ENCODE data around the gene ZCCHC2. TPM values are rescaled to one million over a fixed set of nuclear protein-coding genes. Genes with fewer than 3 reads are reported as not detected.

The ZCCHC2 gene
- total RNA-seq, 2 donors from 2014 or later, result 19.0 to 24.1 TPM

DNA sequence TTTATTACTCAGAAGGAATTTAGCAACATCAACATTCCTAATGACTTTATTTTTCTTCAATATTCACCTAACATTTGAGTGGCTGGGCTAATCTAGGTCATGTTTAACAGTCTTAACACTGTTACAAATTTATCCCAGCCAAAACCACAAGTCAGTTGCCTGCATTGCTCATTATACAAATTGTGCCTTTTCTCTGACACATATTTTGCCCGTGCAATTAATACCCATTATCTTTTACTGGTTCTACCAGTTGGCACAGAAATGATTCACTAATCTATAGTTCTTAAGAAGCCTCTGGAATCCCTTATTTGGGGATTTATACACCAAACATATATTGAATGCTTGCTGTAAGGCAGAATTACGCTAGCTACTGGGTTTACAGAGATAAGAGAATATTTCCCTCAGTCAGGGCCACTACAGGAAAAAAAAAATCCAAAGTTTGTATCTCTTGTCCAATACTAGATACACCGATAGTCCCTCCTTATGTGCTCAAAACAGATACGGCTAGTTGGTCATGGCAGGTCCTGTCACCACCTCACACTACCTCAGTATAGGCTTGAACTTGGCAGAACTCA lies 46.3 kb downstream of the ZCCHC2 start:
- intact Hi-C loops (cut with DNase I), result loop anchor here in 1 of 2 donors (5.0 kb wide), 1 partner anchor 142 kb away; no protein-coding TSS in a partner anchor
- no peak for ATAC-seq
- no peak for DNase-seq

DNA sequence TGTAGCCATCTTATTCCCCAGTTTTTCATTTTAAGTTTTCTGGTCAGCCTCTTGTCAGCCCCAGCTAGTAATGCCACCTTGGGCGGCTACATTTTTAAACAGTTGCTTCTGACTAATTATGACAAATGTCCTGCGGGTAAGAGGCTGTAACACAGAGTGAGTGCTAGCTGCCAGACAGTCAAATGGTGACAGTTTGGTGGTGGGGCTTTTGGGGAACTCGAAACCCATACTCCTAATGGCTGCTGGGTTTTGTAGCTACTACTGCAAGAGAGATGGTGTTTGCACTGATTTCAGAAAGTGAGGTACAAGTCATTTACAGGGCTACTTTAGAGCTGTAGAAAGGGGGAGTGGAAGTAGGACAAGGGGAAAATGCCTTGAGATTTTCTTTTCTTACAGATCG lies 48.2 kb downstream of the ZCCHC2 start:
- intact Hi-C loops (cut with DNase I), result no loop called here

DNA sequence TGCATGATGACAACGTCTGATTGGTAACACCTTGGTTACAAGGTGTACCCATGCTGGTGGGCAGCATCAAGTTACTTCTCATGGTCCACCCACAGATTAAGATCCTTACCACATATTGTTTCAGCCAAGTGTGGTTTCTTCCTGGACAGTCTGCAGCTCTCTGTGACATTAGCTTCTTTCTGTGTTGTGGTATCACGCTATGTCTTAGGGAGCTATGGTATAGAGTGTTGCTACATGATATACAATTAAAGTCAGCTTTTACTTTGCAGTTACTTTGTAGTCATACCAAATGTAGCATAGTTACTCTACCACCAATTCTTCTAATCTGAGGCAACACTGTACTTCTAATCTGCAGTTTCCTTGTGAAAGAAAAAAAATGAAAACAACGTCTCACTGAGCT lies 48.8 kb downstream of the ZCCHC2 start:
- ATAC-seq, result no peak
- intact Hi-C loops (cut with DNase I), result no loop called here
- no peak for DNase-seq

More for the DNA sequence above, 48.2 kb downstream of the ZCCHC2 start:
- DNase-seq (no peak), ATAC-seq (no peak)

DNA sequence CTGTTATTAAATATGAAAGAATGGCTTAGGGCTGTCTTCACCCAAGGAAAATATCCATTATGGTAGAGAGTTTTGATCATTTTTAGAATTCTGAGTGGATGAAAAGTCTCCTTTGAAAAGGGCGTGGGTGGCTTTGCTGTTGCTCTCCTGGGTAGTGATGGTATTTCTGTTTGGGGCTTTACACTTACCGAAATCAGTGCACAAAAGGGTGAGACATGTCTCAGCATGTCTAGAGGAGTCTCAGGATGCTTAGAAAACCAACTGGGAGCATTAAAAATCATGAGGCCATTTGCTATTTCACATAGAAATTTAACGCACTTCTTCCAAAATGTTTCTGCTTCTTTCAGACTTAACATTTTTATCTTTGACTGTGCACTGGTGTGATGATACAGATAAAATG lies 49.6 kb downstream of the ZCCHC2 start:
- ATAC-seq, result no peak
- intact Hi-C loops (cut with DNase I), result no loop called here
- DNase-seq, result no peak

DNA sequence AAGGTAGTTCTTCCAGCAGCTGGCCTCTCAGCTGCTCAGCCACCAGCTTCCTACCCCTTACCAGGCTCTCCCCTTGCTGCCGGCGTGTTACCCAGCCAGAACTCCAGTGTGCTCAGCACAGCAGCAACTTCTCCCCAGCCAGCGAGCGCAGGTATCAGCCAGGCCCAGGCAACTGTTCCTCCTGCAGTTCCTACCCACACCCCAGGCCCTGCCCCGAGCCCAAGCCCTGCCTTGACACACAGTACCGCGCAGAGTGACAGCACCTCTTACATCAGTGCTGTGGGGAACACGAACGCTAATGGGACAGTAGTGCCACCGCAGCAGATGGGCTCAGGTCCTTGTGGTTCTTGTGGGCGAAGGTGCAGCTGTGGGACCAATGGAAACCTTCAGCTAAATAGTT lies 52.0 kb downstream of the ZCCHC2 start:
- intact Hi-C loops (cut with DNase I), result no loop called here
- no peak for ATAC-seq

DNA sequence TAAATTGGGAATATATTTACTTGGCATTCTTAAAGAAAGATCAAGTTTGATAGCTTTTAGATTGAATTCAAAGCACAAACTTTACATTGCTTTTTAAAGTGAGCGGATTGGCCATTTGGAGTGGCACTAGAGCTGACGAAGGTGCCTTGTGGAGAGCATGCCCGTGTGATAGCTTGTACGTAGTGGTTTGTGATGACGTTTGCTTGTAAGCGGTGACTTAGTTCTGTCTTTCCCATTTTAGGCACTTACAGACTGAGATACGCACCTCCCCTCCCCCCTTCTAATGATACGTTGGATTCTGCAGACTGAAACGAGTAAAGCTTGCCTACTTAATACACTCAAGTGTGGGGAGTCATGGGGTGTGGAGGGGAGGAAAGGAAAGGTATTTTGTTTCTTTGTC lies 53.4 kb downstream of the ZCCHC2 start:
- intact Hi-C loops (cut with DNase I), result no loop called here
- ATAC-seq, result no peak
- no peak for DNase-seq

More for the DNA sequence above, 52.0 kb downstream of the ZCCHC2 start:
- DNase-seq, result no peak

DNA sequence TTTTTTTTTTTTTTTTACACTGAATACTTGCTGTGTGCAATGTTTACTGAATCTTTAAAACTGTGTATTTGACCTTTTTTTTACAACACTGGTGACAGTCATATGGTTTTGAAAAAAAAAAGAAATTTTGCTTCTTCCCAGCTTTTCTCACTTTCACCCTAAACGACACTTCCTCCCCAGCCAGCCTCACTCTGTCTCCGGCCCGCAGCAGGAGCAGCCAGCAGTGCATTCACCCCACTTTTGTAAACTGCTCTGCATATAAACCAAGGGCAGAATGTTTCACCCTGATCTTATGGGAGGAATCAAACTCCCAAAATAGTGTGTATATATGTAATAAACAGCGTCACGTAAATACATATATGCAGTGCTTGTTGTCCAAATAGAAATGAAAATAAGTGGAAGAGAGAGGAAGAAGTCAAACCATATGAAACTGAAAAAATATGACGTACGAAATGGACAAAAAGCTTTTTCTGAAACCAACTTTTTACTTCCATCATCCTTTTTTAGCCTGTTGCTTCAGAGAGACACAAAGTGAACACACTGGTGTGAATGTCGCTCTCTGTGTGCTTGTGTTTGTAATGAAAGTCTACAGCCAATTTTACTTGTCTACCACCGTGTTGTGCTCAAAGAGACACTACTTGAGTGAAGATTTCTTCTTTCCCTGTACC lies 54.2 kb downstream of the ZCCHC2 start:
- DNase-seq (no peak), ATAC-seq (peak in 1 of 2 donors; percentile 34)
- intact Hi-C loops (cut with DNase I), result no loop called here

DNA sequence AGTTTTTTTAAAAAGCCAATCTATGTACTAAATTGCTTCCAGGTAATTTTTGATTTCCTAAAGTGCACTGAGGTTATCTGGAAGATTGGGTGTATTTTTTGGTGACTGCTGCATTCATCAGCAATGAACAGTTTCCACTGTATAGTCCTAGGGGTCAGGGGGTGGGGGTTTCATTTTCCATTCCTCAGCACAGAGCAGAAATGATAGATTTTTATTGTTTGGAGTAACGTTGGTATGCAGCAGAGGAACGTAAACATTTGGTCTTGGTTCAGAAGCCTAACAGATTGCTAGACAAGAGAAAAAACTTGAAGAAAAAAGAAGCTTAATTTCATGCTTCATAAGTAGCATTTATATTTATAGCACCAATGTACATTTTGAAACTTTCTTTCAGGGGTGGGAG lies 54.9 kb downstream of the ZCCHC2 start:
- intact Hi-C loops (cut with DNase I), result no loop called here
- ATAC-seq, result no peak
- no peak for DNase-seq

DNA sequence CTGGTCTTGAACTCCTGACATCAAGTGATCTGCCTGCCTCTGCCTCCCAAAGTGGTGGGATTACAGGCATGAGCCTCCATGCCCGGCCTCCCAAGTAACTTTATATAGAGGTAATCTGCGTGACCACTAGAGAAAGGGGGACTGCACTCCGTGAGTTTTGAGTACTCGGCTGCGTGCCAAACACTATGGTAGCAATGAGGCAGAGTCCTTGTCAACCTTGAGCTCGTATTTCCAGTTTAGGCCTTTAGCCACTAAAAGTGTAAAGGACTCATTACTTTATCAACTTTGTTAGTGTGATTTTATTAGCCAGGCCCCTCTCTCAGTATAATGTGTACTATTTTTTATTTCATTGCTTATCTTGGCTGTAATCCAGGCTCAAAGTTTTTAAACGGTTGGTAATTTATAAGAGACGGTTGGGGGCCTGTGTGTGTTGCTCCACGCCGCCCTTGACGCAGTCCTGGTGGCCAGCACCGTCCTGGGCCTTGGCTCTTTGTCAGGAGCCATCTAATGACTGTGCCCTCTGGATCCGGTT lies 56.2 kb downstream of the ZCCHC2 start:
- DNase-seq, result no peak
- intact Hi-C loops (cut with DNase I), result no loop called here
- no peak for ATAC-seq

DNA sequence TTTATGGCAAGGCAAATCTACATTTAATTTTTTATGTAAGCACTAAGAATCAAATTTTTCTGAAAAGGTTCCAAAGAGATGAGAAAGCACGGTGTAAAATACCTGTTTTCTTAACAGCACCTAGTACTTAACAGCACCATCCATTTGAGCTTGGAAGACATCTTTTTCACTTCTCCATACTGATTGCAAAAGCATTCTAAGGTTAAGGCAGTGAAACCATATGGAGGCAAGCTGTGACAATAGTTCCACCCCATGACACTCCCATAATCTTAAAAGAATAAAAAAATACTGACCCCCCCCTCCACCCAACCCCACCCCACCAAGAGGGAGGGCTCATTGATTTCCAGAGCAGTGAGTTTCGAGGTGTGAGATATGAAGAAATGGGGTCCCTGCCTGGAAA lies 60.6 kb downstream of the ZCCHC2 start:
- DNase-seq (no peak), ATAC-seq (no peak)
- intact Hi-C loops (cut with DNase I), result no loop called here

DNA sequence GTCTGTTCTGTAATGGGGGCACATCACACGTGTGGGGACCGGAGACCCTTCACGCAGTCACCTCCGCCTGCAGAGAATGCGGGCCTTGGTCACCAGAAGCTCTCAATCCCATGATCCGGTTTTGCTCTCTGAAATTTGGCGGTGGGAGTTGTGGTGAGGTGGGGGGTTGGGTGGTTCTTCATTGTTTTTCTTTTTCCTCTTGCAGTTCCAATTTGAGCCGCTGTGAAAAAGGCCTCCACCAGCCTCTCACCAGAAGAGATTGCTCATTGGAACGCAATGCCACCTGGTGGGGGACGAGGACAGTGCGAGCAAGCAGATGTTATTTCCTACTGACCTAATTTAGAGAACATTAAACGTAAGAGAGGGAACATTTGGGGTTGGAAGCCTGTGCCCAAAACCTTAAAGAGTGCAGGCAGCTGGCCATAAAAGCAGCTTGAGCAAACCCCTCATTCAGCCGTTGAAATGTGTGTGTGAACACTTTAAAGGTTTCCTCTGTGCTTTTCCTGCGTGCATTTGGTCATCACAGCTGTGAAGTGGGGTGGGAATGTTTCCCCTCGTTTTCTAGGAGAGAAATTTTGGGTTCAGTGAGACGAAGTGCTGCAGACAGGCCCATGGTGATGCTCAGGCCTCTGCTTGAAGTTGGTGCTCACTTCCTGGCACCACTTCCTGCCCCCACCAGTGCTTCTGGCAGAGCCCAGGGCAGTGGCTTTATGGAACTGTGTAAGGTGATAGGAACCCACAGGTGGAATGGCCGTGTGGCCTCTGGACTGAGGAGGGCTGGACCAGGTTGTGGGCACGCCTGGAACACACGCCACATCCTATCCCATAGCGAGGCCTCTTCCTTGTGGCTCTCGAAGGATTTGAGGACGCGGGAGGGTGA lies 61.7 kb downstream of the ZCCHC2 start:
- peak; percentile 88 to 93 for ATAC-seq
- intact Hi-C loops (cut with DNase I), result loop anchor here (1.0 to 5.0 kb wide), 4 partner anchors 128 to 403 kb away; no protein-coding TSS in a partner anchor
- peak; percentile 85 for DNase-seq

DNA sequence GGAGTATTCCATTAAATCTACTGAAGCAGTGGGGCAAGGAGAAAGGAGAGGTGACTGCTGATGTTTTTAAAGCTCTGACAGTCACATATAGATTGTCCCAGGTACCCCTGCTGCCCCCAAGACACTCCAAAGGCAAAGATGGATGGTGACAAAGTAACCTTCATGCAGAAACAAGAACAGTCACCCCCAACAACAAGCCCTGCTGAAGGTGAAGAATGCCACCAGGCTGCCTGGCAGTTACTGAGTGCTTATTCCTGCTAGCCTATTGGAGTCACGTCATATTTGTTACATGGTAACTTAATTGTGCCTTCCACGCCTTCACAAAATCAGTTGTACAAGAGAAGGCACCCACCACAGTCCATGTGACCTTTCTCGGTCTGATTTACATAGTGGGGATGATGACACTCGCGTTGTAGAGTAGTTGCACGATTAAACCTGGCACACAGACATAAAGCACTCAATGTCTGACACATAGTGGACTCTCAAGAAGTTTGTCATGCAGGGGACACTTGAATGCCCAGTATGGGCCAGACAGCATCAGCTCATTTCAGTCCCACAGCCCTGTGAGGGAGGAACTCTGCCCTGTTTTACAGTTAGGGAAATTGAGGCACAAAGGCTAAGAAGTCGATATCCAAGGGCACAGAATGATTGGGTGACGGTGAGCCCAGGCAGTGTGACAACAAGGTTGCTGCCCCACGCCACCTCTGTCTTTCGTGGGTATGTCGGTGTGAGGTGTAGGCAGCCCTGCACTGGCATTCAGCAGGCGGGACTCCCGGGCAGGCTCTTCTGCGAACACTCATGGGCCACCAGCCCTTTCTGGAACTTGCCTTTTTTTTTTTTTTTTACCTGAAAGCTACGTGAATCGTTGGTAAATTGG lies 62.7 kb downstream of the ZCCHC2 start:
- intact Hi-C loops (cut with DNase I), result loop anchor here (1.0 to 5.0 kb wide), 4 partner anchors 127 to 402 kb away; no protein-coding TSS in a partner anchor
- ATAC-seq (no peak), DNase-seq (no peak)

DNA sequence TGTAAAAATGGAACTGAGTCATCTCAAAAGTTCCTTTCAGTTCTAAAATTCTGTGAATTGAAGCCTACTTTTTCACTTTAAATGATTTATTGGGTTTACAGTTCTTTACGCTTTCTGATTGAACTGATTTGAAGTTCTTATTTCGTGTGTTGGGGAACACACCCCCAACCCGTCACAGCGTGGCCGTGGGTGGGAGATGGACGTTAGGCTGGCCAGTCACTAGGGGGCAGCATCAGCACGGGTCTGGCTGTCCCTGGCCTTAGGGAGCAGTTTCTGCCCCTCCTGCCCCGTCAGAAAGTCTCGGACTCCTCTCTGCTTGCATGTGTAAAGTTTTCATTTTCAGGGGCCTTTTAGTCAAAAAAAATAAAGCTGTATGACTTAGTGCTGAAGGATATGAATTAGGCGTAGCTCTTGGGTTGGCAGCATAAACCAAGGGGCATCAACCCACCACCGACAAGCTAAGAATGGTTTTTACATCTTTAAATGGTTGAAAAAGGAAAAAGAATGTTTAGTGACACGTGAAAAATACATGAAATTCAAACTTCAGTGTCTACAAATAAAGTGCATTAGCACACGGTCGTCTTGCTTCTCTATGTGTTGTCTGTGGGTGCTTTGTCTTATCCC lies 63.4 kb downstream of the ZCCHC2 start:
- ATAC-seq, result peak; percentile 76 to 84
- intact Hi-C loops (cut with DNase I), result loop anchor here (5.0 kb wide), 2 partner anchors 126 to 401 kb away; no protein-coding TSS in a partner anchor
- DNase-seq, result peak; percentile 74

DNA sequence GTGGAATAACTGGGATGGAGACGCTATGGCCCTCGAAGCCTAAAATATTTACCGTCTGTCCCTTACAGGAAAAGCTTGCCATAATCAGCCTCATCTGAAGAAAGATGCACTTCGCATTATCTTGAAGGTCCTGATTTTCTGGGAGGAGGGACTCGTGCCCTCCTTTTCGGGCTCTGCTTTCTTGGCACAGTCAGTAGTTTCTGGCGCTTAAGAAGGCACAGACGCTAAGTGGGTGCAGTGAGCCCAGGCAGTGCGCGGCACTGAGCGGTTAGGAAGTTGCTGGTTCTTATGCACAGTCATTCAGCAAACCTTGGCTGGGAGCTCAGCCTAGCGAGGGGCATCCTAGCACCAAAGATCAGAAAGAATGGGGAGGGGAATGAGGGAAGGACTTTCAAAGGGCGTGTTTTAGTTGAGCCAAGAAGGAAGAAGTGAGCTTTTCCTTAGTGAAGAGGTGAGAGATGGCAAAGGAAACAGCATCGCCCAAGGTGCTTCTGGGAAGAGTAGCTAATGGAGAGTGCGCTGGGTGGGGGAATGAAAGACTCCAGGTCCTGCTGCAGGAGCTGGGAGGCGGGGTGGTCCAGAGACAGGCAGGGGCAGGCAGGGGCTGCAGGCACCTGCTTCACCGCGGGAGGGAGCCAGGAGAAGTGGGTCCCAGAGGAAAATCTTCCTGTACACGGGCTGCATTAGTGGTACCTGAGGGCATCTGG lies 64.1 kb downstream of the ZCCHC2 start:
- intact Hi-C loops (cut with DNase I), result loop anchor here (5.0 kb wide), 2 partner anchors 125 to 400 kb away; no protein-coding TSS in a partner anchor

DNA sequence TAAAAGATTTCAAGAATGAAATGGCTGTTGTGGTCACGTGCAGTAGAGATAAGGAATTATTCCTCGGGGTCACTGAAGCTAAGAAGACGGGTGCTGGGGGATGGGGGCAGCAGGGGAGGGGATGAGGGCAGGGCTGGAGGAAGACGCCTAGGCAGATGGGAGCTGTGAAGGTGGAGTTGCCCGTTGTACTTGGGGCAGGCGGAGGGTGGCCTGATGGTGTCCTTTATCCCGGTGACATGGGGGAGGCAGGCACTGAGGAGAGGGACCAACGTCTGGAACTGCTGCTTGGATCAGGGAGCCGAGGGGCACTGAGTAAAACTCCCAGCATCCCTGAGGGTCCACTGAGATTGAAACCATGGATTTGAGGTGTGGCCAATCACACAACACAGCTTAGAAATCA lies 64.9 kb downstream of the ZCCHC2 start:
- ATAC-seq, result no peak
- DNase-seq, result no peak
- intact Hi-C loops (cut with DNase I), result loop anchor here (5.0 kb wide), 2 partner anchors 125 to 400 kb away; no protein-coding TSS in a partner anchor

More for the DNA sequence above, 64.1 kb downstream of the ZCCHC2 start:
- ATAC-seq (no peak), DNase-seq (no peak)

DNA sequence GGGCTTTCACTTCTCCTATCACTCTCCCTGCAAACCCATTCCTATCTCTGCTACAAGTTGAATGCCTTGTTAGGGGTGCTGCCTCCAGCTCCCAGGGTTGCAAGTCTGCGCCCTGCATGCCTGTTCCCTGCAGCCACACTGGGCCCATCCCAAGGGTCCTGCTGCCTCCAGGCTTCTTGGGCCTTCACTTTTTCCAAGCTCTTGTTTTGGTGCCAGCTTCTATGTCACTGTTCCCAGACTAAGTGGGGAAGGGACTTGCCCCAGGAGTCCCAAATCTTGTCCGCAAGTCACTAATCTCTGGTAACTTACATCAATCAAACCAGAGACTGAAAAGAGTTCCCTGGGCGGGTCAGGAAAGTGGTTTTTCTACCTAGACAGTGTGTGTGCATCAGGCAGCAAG lies 65.4 kb downstream of the ZCCHC2 start:
- ATAC-seq (no peak), DNase-seq (no peak)
- intact Hi-C loops (cut with DNase I), result loop anchor here (5.0 kb wide), 2 partner anchors 124 to 399 kb away; no protein-coding TSS in a partner anchor

DNA sequence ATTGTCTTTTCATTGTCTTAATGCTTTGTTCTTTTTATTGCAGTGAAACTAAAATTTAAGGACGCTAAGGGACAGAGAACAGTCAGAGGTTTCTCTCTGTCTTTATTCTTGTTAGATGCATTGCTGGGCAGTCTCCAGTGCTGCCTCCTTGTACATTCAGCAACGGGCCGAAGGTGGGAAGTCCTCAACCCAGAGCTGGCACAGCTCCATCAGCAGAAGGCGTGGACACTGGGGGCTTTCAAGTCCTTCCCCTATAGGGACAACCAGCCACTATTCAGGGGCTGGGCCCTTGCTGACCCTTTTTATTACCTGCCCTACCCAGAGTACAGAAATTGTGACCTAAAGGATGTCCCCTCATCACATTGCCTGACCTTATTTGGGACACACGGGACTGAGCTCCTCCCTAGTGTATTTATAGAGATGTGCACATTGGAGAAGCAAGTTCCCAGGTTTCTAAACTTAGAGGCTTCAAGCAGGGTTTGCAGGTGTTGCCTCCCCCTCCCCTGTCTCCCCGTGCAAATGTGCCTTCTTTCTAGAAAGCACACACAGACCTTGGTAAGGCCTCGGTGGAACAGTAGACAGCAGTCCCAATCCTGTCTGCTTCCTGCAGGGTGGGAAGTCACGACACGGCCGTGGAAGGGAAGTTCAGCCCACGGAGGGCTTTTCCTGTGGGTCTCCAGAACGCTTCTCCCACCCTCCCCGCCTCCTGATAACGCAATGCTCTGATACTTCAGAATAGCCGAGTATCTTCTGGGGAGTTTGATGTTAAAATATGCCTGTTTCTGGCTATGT lies 68.2 kb downstream of the ZCCHC2 start:
- DNase-seq (no peak), ATAC-seq (no peak)
- intact Hi-C loops (cut with DNase I), result no loop called here

Data from left cardiac atrium (tissue), 4 donors.